Activated CD4-positive, alpha-beta T cell treated with anti-CD3 and anti-CD28 coated beads, Interleukin-2, amount 10 ng/mL, durations not matched to agents 24 days and 14 days (primary cell): ENCODE results near the gene GARNL3. TPM values are rescaled to one million over a fixed set of nuclear protein-coding genes. Genes with fewer than 3 reads are reported as not detected.
A peak's percentile ranks its signal among the peaks of the same experiment; 100 is the strongest.

Experiments used
- DNase-seq: peaks from one replicate; pipeline ENCODE4 v3.0.0; 2022
- H3K27ac Mint-ChIP-seq: one replicate; pipeline ENCODE4 v1.8.0; 2022; ENCODE audit warnings: mild to moderate bottlenecking, mixed read lengths
- H3K27me3 Mint-ChIP-seq: one replicate; pipeline ENCODE4 v1.8.0; 2022; ENCODE audit warnings: mixed read lengths
- H3K36me3 Mint-ChIP-seq: one replicate; pipeline ENCODE4 v1.8.0; 2022; ENCODE audit warnings: low read depth, mild to moderate bottlenecking, mixed read lengths
- H3K4me1 Mint-ChIP-seq: one replicate; pipeline ENCODE4 v1.8.0; 2021; ENCODE audit warnings: mixed read lengths
- H3K4me3 Mint-ChIP-seq: one replicate; pipeline ENCODE4 v1.8.0; 2022; ENCODE audit warnings: mild to moderate bottlenecking, moderate library complexity, mixed read lengths
- H3K9me3 Mint-ChIP-seq: one replicate; pipeline ENCODE4 v1.8.0; 2021; ENCODE audit warnings: mixed read lengths
- intact Hi-C: fragments of 100-400 bp; cut with micrococcal nuclease; formaldehyde crosslinking; loops from one replicate; pipeline ENCODE4 v1.15.1; 2023
- total RNA-seq: library from RNA; stranded (reverse); gene quantifications from 2 replicates; pipeline ENCODE4 v1.2.3, GENCODE V29; 2022

Gene GARNL3
- total RNA-seq, result 3.1 and 3.3 TPM in 2 replicates

- Mint-ChIP-seq H3K4me1 (no peaks in the 10 kb centered on the region), H3K9me3 (no peaks in the 10 kb centered on the region), H3K36me3 (no peaks in the 10 kb centered on the region), H3K27ac (no peak within 1 kb of the TSS), H3K27me3 (peaks cover 43% of the 10 kb centered on the region), H3K4me3 (no peak within 1 kb of the TSS)
- intact Hi-C loops, result no loop called here
- no peak for DNase-seq
Measured at GRCh38 chr9:127264462-127265219, at the start of gene GARNL3. GARNL3 (plus strand) TSS chr9:127264774; CDS start chr9:127264878, 104 bp downstream.

DNA sequence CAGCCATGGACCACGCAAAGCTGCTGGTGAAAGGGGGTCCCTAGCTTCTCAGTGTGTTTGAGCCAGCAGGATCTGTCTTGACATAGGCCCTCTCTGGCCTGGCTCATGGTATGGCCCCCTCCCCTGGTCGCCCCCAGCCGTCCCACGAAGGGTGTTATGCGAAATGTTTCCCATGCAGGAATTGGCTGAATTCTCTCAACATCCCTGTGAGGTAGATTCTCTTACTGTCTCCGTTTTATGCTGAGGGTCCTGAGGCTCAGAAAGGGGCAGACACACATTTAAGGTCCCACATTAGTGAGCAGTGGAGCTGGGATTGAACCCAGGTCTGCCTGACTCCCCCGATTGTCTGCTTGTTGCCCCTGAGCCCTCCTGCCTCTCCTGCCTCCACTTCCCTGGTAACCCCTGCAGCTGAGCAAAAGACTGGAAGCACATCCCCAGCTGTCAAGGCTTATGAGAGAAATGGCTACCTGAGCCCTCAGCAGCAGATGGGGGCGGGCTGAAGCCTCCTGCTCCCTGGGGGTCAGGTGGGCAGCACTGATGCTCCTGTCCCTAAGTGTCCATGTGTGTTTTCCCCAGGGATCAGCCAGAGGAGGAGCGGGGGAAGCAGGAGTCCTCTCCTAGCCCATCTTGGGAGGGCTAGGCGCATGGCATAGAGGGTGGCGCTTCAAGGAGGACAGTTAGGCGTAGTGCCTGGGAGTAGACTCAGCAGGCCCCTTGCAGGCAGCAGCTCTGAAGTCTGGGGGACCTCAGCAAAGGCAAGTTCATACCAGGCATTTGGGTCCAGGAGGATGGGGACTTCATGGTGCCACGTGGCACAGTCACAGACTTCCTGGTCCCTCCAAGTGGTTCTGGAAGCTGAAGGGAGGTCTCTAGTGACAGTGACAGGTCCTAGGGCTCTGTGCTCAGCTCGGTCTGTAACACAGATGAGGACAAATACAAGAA is 49.0 kb upstream of the GARNL3 start:
- H3K27me3 Mint-ChIP-seq, result peaks cover 17% of the 10 kb centered on the region
- no peak for DNase-seq
- H3K9me3 Mint-ChIP-seq, result no peaks in the 10 kb centered on the region
- intact Hi-C loops, result no loop called here
- no peak overlapping the region for H3K4me3 Mint-ChIP-seq
- no peak overlapping the region for H3K27ac Mint-ChIP-seq
- no peaks in the 10 kb centered on the region for H3K4me1 Mint-ChIP-seq
- no peaks in the 10 kb centered on the region for H3K36me3 Mint-ChIP-seq

- Mint-ChIP-seq H3K4me3 (no peak overlapping the region), H3K27me3 (peaks cover 23% of the 10 kb centered on the region), H3K9me3 (no peaks in the 10 kb centered on the region), H3K4me1 (no peaks in the 10 kb centered on the region), H3K36me3 (no peaks in the 10 kb centered on the region), H3K27ac (no peak overlapping the region)
- intact Hi-C loops, result no loop called here
- DNase-seq, result no peak
Measured at GRCh38 chr9:127216210-127216887, 48.2 kb upstream of the GARNL3 start.

- H3K4me3 Mint-ChIP-seq, result no peak overlapping the region
- H3K9me3 Mint-ChIP-seq, result no peaks in the 10 kb centered on the region
- H3K36me3 Mint-ChIP-seq, result no peaks in the 10 kb centered on the region
- H3K4me1 Mint-ChIP-seq, result peaks cover under 1% of the 10 kb centered on the region
- H3K27me3 Mint-ChIP-seq, result peaks cover 24% of the 10 kb centered on the region
- intact Hi-C loops, result no loop called here
- H3K27ac Mint-ChIP-seq, result no peak overlapping the region
- DNase-seq, result no peak
Measured at GRCh38 chr9:127216888-127217217, 47.7 kb upstream of the GARNL3 start.

GRCh38 chr9:127218818-127219217 is 45.8 kb upstream of the GARNL3 start:
- peaks cover 5% of the 10 kb centered on the region for H3K4me1 Mint-ChIP-seq
- peaks cover 37% of the 10 kb centered on the region for H3K27me3 Mint-ChIP-seq
- H3K27ac Mint-ChIP-seq, result no peak overlapping the region
- no peaks in the 10 kb centered on the region for H3K9me3 Mint-ChIP-seq
- H3K36me3 Mint-ChIP-seq, result no peaks in the 10 kb centered on the region
- H3K4me3 Mint-ChIP-seq, result no peak overlapping the region
- intact Hi-C loops, result no loop called here
- no peak for DNase-seq

DNA sequence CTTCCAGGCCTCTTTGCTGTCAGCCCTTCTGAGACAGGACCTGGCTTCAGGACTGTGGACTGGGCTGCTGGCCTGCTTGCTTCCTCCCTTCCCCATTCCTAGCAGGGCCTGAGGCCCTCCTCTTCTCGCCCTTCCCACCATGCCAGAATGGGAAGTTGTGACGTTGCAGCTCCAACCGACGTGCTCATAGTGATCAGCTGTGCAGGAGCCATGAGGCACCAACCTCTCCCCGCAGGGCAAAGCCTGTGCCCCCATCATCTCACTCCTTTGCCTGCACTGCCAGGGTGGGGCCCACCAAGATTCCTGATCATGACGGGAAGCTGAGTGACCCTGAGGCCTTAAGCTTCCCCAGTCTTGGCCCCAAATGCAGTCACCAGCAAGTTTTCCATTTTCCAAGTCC is 45.1 kb upstream of the GARNL3 start:
- H3K27ac Mint-ChIP-seq, result no peak overlapping the region
- DNase-seq, result no peak
- H3K4me3 Mint-ChIP-seq, result no peak overlapping the region
- H3K4me1 Mint-ChIP-seq, result peaks cover 9% of the 10 kb centered on the region
- no peaks in the 10 kb centered on the region for H3K9me3 Mint-ChIP-seq
- peaks cover 1% of the 10 kb centered on the region for H3K36me3 Mint-ChIP-seq
- peaks cover 38% of the 10 kb centered on the region for H3K27me3 Mint-ChIP-seq
- intact Hi-C loops, result no loop called here

- H3K4me1 Mint-ChIP-seq, result peaks cover 19% of the 10 kb centered on the region
- no peak overlapping the region for H3K27ac Mint-ChIP-seq
- H3K4me3 Mint-ChIP-seq, result no peak overlapping the region
- H3K27me3 Mint-ChIP-seq, result peaks cover 41% of the 10 kb centered on the region
- DNase-seq, result no peak
- intact Hi-C loops, result no loop called here
- H3K9me3 Mint-ChIP-seq, result no peaks in the 10 kb centered on the region
- H3K36me3 Mint-ChIP-seq, result peaks cover 2% of the 10 kb centered on the region
Measured at GRCh38 chr9:127221695-127222094, 42.9 kb upstream of the GARNL3 start.

- H3K4me1 Mint-ChIP-seq, result peaks cover 19% of the 10 kb centered on the region
- H3K27ac Mint-ChIP-seq, result no peak overlapping the region
- H3K27me3 Mint-ChIP-seq, result peaks cover 44% of the 10 kb centered on the region
- intact Hi-C loops, result no loop called here
- no peak overlapping the region for H3K4me3 Mint-ChIP-seq
- DNase-seq, result no peak
- peaks cover 2% of the 10 kb centered on the region for H3K36me3 Mint-ChIP-seq
- no peaks in the 10 kb centered on the region for H3K9me3 Mint-ChIP-seq
Measured at GRCh38 chr9:127222388-127223095, 42.0 kb upstream of the GARNL3 start.

DNA sequence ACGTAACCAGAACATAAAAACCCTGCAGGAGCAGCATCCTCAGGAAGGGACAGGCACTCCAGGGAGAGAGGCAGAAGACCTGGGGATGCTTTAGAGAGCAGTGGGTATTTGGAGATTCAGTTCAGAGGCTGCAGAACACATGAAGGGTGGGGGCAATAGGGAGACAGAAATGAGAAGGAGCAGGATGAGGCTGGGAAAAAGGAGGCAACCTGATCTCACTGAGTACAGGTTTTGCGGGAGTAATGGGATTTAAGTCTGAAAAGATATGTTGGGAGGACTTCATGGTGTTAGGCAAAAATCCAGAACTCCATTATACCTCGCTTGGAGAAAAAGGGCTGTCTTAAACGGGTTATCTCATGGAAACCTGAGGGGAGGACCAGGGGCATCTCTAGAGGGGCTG is 41.3 kb upstream of the GARNL3 start:
- peak overlapping the region; percentile 11 for H3K27ac Mint-ChIP-seq
- peak overlapping the region; percentile 16 for H3K4me3 Mint-ChIP-seq
- H3K27me3 Mint-ChIP-seq, result peaks cover 49% of the 10 kb centered on the region
- H3K4me1 Mint-ChIP-seq, result peaks cover 19% of the 10 kb centered on the region
- H3K36me3 Mint-ChIP-seq, result peaks cover 2% of the 10 kb centered on the region
- intact Hi-C loops, result no loop called here
- no peaks in the 10 kb centered on the region for H3K9me3 Mint-ChIP-seq
- no peak for DNase-seq

- H3K9me3 Mint-ChIP-seq, result no peaks in the 10 kb centered on the region
- H3K27me3 Mint-ChIP-seq, result peaks cover 50% of the 10 kb centered on the region
- H3K4me3 Mint-ChIP-seq, result peak overlapping the region; percentile 84
- intact Hi-C loops, result loop anchor here (1.0 kb wide), 2 partner anchors 22 to 174 kb away; partner anchors contain the start of gene SLC2A8
- peak overlapping the region; percentile 12 for H3K27ac Mint-ChIP-seq
- peaks cover 2% of the 10 kb centered on the region for H3K36me3 Mint-ChIP-seq
- no peak for DNase-seq
- H3K4me1 Mint-ChIP-seq, result peaks cover 19% of the 10 kb centered on the region
Measured at GRCh38 chr9:127223810-127224177, 40.8 kb upstream of the GARNL3 start.

GRCh38 chr9:127224178-127224882 is 40.2 kb upstream of the GARNL3 start:
- peak overlapping the region; percentile 82 for H3K27ac Mint-ChIP-seq
- peak overlapping the region; percentile 84 for H3K4me3 Mint-ChIP-seq
- H3K4me1 Mint-ChIP-seq, result peaks cover 19% of the 10 kb centered on the region
- peak; percentile 95 for DNase-seq
- H3K27me3 Mint-ChIP-seq, result peaks cover 54% of the 10 kb centered on the region
- intact Hi-C loops, result loop anchor here (1.0 kb wide), 2 partner anchors 21 to 173 kb away; partner anchors contain the start of gene SLC2A8
- no peaks in the 10 kb centered on the region for H3K9me3 Mint-ChIP-seq
- H3K36me3 Mint-ChIP-seq, result peaks cover 2% of the 10 kb centered on the region

- no peaks in the 10 kb centered on the region for H3K9me3 Mint-ChIP-seq
- H3K27ac Mint-ChIP-seq, result peak overlapping the region; percentile 82
- DNase-seq, result peak; percentile 96
- H3K4me1 Mint-ChIP-seq, result peaks cover 19% of the 10 kb centered on the region
- H3K36me3 Mint-ChIP-seq, result peaks cover 2% of the 10 kb centered on the region
- intact Hi-C loops, result loop anchor here (1.0 kb wide), 2 partner anchors 20 to 172 kb away; partner anchors contain the start of gene SLC2A8
- H3K4me3 Mint-ChIP-seq, result peak overlapping the region; percentile 84
- H3K27me3 Mint-ChIP-seq, result peaks cover 57% of the 10 kb centered on the region
Measured at GRCh38 chr9:127224883-127225739, 39.5 kb upstream of the GARNL3 start.
